CD4-positive, CD25-positive, alpha-beta regulatory T cell (primary cell): Measurements from ENCODE around the gene COL4A5. TPM values are rescaled to one million over a fixed set of nuclear protein-coding genes. Genes with fewer than 3 reads are reported as not detected.

Experiments used
- ATAC-seq, 2 donors: fragments of 150-1000 bp; cut with Tn5 transposase; one replicate each; pipeline ENCODE4 v1.10.0; 2021; ENCODE audit warnings: low read depth in 2 of 2, moderate number of reproducible peaks in 2 of 2, moderate library complexity in 1 of 2
- DNase-seq, 3 donors: peaks; one replicate each; pipeline versions ENCODE4 v3.0.0 to v3.0.0-alpha.2; 2012 to 2022; ENCODE audit warnings: mixed read lengths in 1 of 3
- H3K27ac ChIP-seq: one replicate; pipeline ENCODE4 v1.7.0; 2013; ENCODE audit warnings: mild to moderate bottlenecking, low read length; ENCODE audit not compliant: insufficient read depth, poor library complexity, severe bottlenecking
- H3K27me3 ChIP-seq: one replicate; pipeline ENCODE4 v1.7.0; 2013; ENCODE audit warnings: low read length; ENCODE audit not compliant: control insufficient read depth, insufficient read depth
- H3K36me3 ChIP-seq: one replicate; pipeline ENCODE4 v1.7.0; 2013; ENCODE audit warnings: mild to moderate bottlenecking, low read length, moderate library complexity; ENCODE audit not compliant: control insufficient read depth, insufficient read depth
- H3K4me1 ChIP-seq: 2 replicates; pipeline ENCODE4 v1.7.0; 2013; ENCODE audit warnings: mild to moderate bottlenecking, low read length; ENCODE audit not compliant: insufficient read depth, control insufficient read depth, poor library complexity, severe bottlenecking
- H3K4me3 ChIP-seq: one replicate; pipeline ENCODE4 v1.7.0; 2013; ENCODE audit warnings: low read depth, mild to moderate bottlenecking, low read length, moderate library complexity
- H3K9me3 ChIP-seq, 2 experiments: 1 replicate in 1 of 2; 2 replicates in 1 of 2; pipeline ENCODE4 v1.7.0; 2013; ENCODE audit warnings: low read length in 2 of 2, mild to moderate bottlenecking in 1 of 2, moderate library complexity in 1 of 2; ENCODE audit not compliant: control insufficient read depth in 2 of 2
- H3K27ac Mint-ChIP-seq, 3 donors: one replicate each; pipeline ENCODE4 v1.8.0; 2020 to 2022; ENCODE audit warnings: mild to moderate bottlenecking in 3 of 3, mixed read lengths in 3 of 3, moderate library complexity in 2 of 3
- H3K27me3 Mint-ChIP-seq: one replicate; pipeline ENCODE4 v1.8.0; 2022; ENCODE audit warnings: mild to moderate bottlenecking, mixed read lengths
- H3K36me3 Mint-ChIP-seq: one replicate; pipeline ENCODE4 v1.8.0; 2020; ENCODE audit warnings: mixed read lengths
- H3K4me1 Mint-ChIP-seq, 4 donors: one replicate each; pipeline ENCODE4 v1.8.0; 2020 to 2022; ENCODE audit warnings: mixed read lengths in 4 of 4, mild to moderate bottlenecking in 1 of 4
- H3K4me3 Mint-ChIP-seq, 4 donors: one replicate each; pipeline ENCODE4 v1.8.0; 2020 to 2022; ENCODE audit warnings: mild to moderate bottlenecking in 4 of 4, mixed read lengths in 4 of 4, moderate library complexity in 3 of 4
- H3K9me3 Mint-ChIP-seq, 7 donors: one replicate each; pipeline ENCODE4 v1.8.0; 2020 to 2022; ENCODE audit warnings: mixed read lengths in 7 of 7, mild to moderate bottlenecking in 3 of 7, moderate library complexity in 2 of 7
- polyA plus RNA-seq, 4 donors: library from polyadenylated mRNA; unstranded; fragments of 300-500 nt; fragmentation: Illumina TruSeq; gene quantifications; one replicate each; pipeline ENCODE4 v1.2.3, GENCODE V29; 2021
- total RNA-seq: library from RNA; stranded (reverse); gene quantifications from one replicate; pipeline ENCODE4 v1.2.3, GENCODE V29; 2022

COL4A5 gene
- total and polyA plus RNA-seq, 5 donors from 2014 or later = 0.02 TPM; not detected in 4

DNA sequence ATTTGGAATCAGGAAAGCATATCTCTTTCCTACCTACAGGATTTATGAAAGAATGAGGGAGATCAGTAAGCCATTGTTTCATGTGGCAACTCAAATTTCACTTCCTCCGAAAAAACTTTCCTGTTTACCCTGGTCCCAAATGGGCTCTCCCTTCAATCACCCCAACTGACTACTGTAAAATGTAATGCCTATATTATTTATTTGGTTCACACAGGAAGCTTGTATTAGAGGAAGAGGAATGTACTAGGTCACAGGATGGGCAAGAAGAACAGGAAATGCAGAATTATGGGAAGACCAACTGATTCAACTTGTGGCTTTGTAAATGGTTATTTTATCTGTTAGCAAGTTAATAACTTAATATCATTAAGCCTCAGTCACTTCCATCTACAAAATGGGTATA, 24.5 kb upstream of the COL4A5 start:
- ATAC-seq = no peak
- H3K36me3 Mint-ChIP-seq = no peaks in the 10 kb centered on the region
- no peak overlapping the region for H3K27ac Mint-ChIP-seq

DNA sequence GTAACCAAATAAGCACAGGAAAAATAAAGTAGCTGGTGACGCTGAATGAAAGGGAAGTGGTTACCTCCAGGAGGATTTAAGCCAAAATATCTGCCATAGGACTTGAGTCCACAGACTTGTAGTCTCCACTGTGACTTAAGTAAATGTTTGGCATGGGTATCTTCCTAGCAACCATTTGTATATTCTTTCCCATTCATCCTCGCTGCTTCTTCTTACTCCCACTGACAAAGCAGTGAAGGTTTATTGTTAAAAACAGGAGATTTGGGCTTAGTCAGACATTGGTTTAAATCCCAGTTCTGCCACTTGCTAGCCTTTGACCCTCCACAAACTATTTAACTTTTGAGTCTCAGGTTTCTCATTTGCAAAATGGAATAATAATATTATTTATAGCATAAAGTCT, 23.7 kb upstream of the COL4A5 start:
- Histone ChIP-seq H3K36me3 (no peaks in the 10 kb centered on the region), H3K4me1 (no peaks in the 10 kb centered on the region), H3K27ac (no peak overlapping the region), H3K27me3 (no peaks in the 10 kb centered on the region), H3K9me3 (no peaks in the 10 kb centered on the region), H3K4me3 (no peak overlapping the region)
- no peaks in the 10 kb centered on the region for H3K27me3 Mint-ChIP-seq
- peaks cover 0 to 1% (median 0%) of the 10 kb centered on the region in 7 donors for H3K9me3 Mint-ChIP-seq
- H3K36me3 Mint-ChIP-seq = no peaks in the 10 kb centered on the region
- no peak for ATAC-seq
- DNase-seq = no peak
- no peak overlapping the region for H3K4me3 Mint-ChIP-seq
- no peaks in the 10 kb centered on the region for H3K4me1 Mint-ChIP-seq
- peak overlapping the region in 1 of 3 donors; percentile 38 for H3K27ac Mint-ChIP-seq

More for the DNA sequence above, 24.5 kb upstream of the COL4A5 start:
- H3K4me3 Mint-ChIP-seq = no peak overlapping the region
- no peaks in the 10 kb centered on the region for H3K27me3 ChIP-seq
- H3K4me1 Mint-ChIP-seq = no peaks in the 10 kb centered on the region
- no peak overlapping the region for H3K27ac ChIP-seq
- no peaks in the 10 kb centered on the region for H3K36me3 ChIP-seq
- DNase-seq = no peak
- H3K4me1 ChIP-seq = no peaks in the 10 kb centered on the region
- no peak overlapping the region for H3K4me3 ChIP-seq
- peaks cover 0 to 1% (median 0%) of the 10 kb centered on the region in 7 donors for H3K9me3 Mint-ChIP-seq
- no peaks in the 10 kb centered on the region for H3K27me3 Mint-ChIP-seq
- no peaks in the 10 kb centered on the region for H3K9me3 ChIP-seq

DNA sequence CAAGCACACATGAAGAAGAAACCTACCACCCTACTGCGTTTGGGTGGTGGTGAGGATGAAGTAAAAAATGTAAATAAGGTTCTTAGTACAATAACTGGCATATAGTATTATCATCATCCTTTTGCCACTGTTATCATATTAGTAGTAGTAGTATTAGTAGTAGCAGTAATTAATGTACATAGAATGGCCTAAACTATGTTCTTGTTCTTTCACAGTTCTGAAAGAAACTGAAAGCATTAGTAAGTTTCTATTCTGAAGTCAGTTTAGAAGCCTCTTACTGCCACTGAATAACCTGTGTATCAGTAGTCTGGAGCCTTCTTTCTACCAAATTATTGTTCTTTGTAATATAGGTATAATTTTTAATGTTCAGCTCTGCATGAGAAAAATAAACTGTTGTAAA, 22.4 kb upstream of the COL4A5 start:
- Mint-ChIP-seq H3K36me3 (no peaks in the 10 kb centered on the region), H3K27ac (no peak overlapping the region), H3K9me3 (peaks cover 0 to 4% (median 0%) of the 10 kb centered on the region in 7 donors), H3K4me3 (no peak overlapping the region), H3K4me1 (no peaks in the 10 kb centered on the region), H3K27me3 (no peaks in the 10 kb centered on the region)
- H3K27ac ChIP-seq = no peak overlapping the region
- no peaks in the 10 kb centered on the region for H3K4me1 ChIP-seq
- H3K36me3 ChIP-seq = no peaks in the 10 kb centered on the region
- no peak for DNase-seq
- H3K9me3 ChIP-seq = no peaks in the 10 kb centered on the region
- no peak for ATAC-seq
- no peak overlapping the region for H3K4me3 ChIP-seq
- H3K27me3 ChIP-seq = no peaks in the 10 kb centered on the region

DNA sequence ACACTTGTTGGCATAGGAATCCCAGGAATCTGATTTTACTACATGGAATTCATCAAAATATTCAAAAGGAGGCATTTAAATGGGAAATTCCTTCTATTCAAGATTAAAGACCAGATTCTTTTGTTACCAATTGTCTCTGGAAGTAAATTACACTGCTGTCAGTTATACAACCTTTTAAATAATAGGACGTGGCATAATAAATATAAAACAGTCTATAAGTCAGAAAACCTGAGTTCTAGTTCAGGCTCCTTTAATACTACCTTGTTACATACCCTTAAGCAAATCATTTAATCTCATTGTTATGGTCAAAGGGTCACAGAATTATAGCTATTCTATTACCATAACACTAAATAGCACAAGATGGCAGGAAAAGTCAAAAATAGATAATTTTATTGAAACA, 20.2 kb upstream of the COL4A5 start:
- no peaks in the 10 kb centered on the region for H3K4me1 Mint-ChIP-seq
- no peaks in the 10 kb centered on the region for H3K4me1 ChIP-seq
- no peak for ATAC-seq
- no peak overlapping the region for H3K4me3 Mint-ChIP-seq
- no peaks in the 10 kb centered on the region for H3K27me3 ChIP-seq
- H3K36me3 ChIP-seq = no peaks in the 10 kb centered on the region
- peaks cover 0 to 4% (median 0%) of the 10 kb centered on the region in 7 donors for H3K9me3 Mint-ChIP-seq
- no peaks in the 10 kb centered on the region for H3K27me3 Mint-ChIP-seq
- no peak for DNase-seq
- H3K4me3 ChIP-seq = no peak overlapping the region
- no peaks in the 10 kb centered on the region for H3K9me3 ChIP-seq
- no peaks in the 10 kb centered on the region for H3K36me3 Mint-ChIP-seq
- no peak overlapping the region for H3K27ac Mint-ChIP-seq
- no peak overlapping the region for H3K27ac ChIP-seq

DNA sequence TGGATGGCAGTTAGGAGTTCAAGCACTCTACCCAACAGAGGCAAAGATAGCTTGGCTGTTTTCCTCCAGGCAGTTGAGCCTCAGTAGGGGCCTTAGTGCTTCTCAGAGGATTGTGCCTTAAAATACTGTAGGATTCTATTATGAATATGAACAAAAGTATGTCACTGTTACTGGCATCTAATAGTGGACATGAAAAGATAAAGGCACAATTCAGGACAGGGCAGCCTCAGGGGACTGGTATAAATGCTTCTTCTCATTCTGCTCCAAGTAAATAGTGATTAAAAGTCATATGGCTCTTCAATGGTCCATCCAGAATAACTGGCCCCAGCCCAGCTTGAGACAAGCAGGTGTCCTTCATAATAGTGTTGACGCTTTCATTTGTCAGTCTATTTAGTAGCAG, 19.2 kb upstream of the COL4A5 start:
- H3K9me3 Mint-ChIP-seq = peaks cover 0 to 4% (median 0%) of the 10 kb centered on the region in 7 donors
- DNase-seq = no peak

DNA sequence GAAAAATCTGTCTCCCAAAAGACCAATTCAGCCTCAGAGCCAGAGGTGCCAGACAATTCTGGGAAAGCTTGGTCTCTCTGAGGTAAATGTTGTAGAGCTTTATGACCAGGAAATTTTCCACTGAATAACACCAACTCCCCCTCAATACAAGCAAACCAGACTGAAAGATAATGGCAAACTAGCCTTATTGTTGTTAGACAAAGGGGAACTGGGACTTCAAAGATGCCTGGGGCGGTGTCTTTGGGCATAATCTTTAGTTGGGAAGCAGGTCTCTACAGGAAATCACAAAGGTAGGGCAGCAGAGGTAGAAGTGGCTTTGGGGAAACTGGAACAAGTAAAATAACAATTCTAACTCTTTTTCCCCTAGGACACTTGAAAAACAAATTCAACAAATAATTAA, 13.4 kb upstream of the COL4A5 start:
- Histone ChIP-seq H3K27me3 (no peaks in the 10 kb centered on the region), H3K27ac (no peak overlapping the region), H3K36me3 (no peaks in the 10 kb centered on the region), H3K9me3 (no peaks in the 10 kb centered on the region), H3K4me3 (no peak overlapping the region), H3K4me1 (no peaks in the 10 kb centered on the region)
- DNase-seq = no peak
- Mint-ChIP-seq H3K4me1 (no peaks in the 10 kb centered on the region), H3K4me3 (no peak overlapping the region), H3K9me3 (peaks cover 0 to 1% (median 0%) of the 10 kb centered on the region in 7 donors), H3K27me3 (no peaks in the 10 kb centered on the region), H3K27ac (no peak overlapping the region), H3K36me3 (no peaks in the 10 kb centered on the region)
- ATAC-seq = no peak

More for the DNA sequence above, 19.2 kb upstream of the COL4A5 start:
- no peaks in the 10 kb centered on the region for H3K4me1 ChIP-seq
- no peaks in the 10 kb centered on the region for H3K36me3 ChIP-seq
- H3K9me3 ChIP-seq = no peaks in the 10 kb centered on the region
- Mint-ChIP-seq H3K4me3 (no peak overlapping the region), H3K4me1 (no peaks in the 10 kb centered on the region), H3K36me3 (no peaks in the 10 kb centered on the region), H3K27me3 (no peaks in the 10 kb centered on the region), H3K27ac (no peak overlapping the region)
- H3K4me3 ChIP-seq = no peak overlapping the region
- ATAC-seq = no peak
- H3K27ac ChIP-seq = no peak overlapping the region
- H3K27me3 ChIP-seq = no peaks in the 10 kb centered on the region

DNA sequence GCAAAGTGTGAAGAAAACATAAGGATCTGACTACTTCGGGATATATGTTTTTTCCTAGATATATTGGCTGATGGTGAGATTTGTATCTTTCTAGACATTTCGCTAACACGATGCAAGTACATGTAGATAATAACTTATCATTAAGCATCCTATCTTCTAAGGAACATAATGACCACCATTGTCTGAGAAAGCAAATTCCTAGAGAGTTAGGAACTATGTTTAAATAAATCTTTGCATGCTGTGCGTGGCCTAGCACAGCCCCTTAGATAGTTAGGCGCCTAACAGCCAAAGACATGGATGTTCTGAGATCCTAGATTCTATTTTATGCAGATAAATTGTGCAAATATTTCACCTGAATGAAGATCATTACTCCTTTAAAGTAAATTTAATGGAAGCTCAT, 4.4 kb upstream of the COL4A5 start:
- Histone ChIP-seq H3K27me3 (peaks cover 2% of the 10 kb centered on the region), H3K4me1 (no peaks in the 10 kb centered on the region), H3K36me3 (no peaks in the 10 kb centered on the region), H3K9me3 (no peaks in the 10 kb centered on the region), H3K27ac (no peak overlapping the region), H3K4me3 (no peak overlapping the region)
- H3K27ac Mint-ChIP-seq = no peak overlapping the region
- peaks cover 0 to 3% (median 0%) of the 10 kb centered on the region in 4 donors for H3K4me1 Mint-ChIP-seq
- H3K27me3 Mint-ChIP-seq = peaks cover 16% of the 10 kb centered on the region
- H3K4me3 Mint-ChIP-seq = no peak overlapping the region
- no peak for DNase-seq
- H3K9me3 Mint-ChIP-seq = peaks cover 0 to 3% (median 0%) of the 10 kb centered on the region in 7 donors
- no peak for ATAC-seq
- no peaks in the 10 kb centered on the region for H3K36me3 Mint-ChIP-seq

DNA sequence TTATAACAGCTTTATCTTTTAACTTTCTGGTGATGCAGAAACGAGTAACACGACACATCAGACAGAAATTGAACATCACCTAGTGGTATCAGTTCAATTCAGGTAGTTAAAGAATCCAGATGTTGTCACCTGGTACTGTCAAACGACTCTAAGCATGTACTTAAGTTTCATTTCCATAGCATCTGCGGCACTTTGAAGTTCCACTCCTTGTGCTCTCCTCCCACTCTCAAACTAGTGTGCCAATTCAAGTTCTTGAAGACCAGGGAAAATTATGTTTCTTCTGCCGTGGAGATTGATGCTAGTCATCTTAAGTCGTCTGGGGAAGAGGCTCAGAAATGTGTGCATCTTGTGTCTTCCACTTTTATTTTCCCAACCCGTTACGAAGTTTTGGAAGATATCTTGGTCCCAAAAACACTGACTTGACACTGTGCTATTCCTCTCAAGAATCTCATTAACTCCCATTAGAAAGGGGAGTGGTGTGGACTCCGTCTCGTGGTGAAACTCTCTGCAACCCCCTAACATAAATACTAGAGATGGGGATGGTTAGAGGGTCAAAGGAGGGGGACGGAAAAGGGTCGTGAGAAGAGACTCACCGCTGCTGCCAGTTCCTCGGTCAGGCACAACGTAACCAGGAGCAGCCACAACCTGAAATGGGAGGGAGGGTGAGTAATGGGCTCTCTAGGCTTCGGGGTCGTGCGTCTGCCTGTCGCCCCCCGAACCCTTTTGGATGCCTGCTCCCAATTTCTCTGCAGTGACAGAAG, 2.1 kb upstream of the COL4A5 start:
- Histone ChIP-seq H3K36me3 (no peaks in the 10 kb centered on the region), H3K4me3 (no peak overlapping the region), H3K4me1 (no peaks in the 10 kb centered on the region), H3K27ac (no peak overlapping the region), H3K9me3 (no peaks in the 10 kb centered on the region), H3K27me3 (peaks cover 2% of the 10 kb centered on the region)
- H3K27ac Mint-ChIP-seq = no peak overlapping the region
- H3K4me3 Mint-ChIP-seq = no peak overlapping the region
- no peaks in the 10 kb centered on the region for H3K36me3 Mint-ChIP-seq
- peaks cover 0 to 7% (median 0%) of the 10 kb centered on the region in 4 donors for H3K4me1 Mint-ChIP-seq
- H3K9me3 Mint-ChIP-seq = peaks cover 0 to 6% (median 0%) of the 10 kb centered on the region in 7 donors
- peaks cover 20% of the 10 kb centered on the region for H3K27me3 Mint-ChIP-seq
- ATAC-seq (no peak), DNase-seq (no peak)
